GM12874 (cell line): ENCODE measurements around the gene ARL3.

ENCODE experiments used
- TF ChIP-seq, protein P1 (sequence below): IDR thresholded peaks from 2 replicates; pipeline ENCODE4 v1.5.1; 2011; ENCODE audit warnings: low read depth, mild to moderate bottlenecking, control low read depth, low read length, moderate library complexity; ENCODE audit not compliant: insufficient read depth

Gene ARL3

DNA sequence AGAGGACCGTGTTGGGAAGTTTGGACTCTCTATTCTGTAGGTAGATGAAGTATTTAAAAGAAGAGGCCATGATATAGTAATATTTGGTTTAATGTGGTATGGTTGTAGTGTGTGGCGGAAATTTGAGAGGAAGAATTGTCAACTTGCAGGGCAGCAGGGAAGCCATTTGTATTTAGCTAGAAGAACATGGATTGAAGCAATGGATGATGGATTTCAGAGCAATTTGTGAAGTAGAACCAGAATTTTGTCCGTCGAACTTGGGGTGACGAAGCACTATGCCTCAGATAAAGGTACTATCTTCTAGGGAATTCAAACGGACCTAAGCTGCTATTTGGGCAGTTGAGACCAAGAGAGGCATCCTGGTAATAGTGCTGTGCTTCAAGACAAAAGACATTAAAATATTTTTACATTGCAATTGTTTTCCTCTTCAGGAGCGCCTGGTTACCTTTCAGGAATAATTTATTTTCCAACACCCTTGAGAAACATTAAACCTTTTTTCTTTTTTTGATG lies 28.9 kb upstream of the ARL3 start:
- TF ChIP-seq, protein P1, sequence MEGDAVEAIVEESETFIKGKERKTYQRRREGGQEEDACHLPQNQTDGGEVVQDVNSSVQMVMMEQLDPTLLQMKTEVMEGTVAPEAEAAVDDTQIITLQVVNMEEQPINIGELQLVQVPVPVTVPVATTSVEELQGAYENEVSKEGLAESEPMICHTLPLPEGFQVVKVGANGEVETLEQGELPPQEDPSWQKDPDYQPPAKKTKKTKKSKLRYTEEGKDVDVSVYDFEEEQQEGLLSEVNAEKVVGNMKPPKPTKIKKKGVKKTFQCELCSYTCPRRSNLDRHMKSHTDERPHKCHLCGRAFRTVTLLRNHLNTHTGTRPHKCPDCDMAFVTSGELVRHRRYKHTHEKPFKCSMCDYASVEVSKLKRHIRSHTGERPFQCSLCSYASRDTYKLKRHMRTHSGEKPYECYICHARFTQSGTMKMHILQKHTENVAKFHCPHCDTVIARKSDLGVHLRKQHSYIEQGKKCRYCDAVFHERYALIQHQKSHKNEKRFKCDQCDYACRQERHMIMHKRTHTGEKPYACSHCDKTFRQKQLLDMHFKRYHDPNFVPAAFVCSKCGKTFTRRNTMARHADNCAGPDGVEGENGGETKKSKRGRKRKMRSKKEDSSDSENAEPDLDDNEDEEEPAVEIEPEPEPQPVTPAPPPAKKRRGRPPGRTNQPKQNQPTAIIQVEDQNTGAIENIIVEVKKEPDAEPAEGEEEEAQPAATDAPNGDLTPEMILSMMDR: no peak

DNA sequence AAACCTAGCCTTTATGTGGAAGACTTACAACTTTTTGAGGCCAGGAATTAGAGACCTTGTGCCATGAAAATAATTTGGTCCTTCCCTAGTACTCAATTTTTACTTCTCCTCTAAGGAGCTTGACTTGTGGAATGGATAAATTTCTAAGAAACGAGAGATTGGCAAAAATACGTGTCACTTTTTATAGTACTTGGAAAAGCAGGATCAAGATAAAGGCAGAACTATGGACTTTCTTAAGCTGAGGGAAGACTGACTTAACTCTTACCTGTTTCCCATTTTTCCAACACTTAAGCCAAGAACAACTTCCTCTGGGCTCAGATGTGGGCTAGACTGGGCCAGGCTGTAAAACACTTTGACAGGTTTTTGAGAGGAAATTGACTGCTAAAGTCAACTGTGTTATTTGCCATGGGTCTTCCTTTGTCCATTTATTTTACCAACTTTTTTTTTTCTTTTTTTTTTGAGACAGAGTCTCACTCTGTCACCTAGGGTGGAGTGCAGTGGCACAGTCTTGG lies 27.6 kb upstream of the ARL3 start:
- TF ChIP-seq, protein P1: no peak

DNA sequence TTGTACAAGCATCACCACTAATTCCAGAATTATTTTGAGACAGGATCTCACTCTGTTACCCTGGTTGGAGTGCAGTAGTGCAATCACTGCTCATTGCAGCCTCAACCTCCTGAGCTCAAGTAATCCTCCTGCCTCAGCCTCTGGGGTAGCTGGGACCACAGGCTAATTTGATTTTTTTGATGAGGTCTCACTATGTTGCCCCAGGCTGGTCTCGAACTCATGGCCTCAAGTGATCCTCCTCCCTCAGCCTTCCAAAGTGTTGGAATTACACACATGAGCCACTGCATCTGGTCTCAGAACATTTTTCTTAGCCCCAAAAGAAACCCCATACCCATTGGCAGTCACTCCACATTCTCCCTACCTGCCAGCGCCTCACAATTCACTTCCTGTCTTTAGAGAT lies 26.0 kb upstream of the ARL3 start:
- TF ChIP-seq, protein P1: no peak

DNA sequence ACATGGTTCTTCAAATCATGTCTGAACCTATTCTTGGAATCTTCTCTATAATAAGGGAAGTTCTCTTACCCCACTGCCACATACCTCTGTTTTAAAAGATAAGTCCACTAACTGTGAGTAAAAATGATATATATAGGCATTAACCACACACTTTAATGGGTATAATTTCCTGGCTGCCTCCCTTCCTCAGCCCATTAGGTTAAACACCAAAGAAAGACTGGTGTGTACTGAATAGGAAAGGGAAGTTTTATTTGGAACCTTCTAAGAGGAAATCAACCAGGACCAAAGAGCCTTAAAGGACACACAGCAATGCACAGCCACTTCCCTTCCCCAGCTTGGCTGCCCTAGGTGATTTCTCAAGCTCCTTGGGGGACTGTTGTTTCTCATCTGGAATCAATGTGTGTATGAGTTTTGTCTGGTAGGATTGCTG lies 24.5 kb upstream of the ARL3 start:
- TF ChIP-seq, protein P1: no peak

DNA sequence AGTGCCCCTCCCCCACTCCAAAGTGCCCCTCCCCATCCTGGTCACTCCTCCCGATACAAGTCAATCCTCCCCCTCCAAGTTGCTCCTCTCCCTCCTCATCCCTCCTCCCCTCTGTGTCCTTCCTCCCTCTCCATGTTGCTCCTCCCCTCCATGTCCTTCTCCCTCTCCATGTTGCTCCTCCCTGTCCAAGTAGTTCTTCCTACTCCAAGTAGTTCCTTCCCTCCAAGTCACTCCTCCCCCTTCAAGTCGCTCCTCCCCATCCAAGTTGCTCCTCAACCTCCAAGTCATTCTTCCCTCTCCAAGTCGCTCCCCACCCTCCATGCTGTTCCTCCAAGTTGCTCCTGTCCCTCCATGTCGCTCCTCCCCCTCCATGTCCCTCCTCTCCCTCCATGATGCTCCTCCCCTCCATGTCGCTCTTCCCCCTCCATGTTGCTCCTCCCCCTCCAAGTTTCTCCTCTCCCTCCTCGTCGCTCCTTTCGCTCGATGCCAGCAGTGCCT lies 20.9 kb upstream of the ARL3 start:
- TF ChIP-seq, protein P1: no peak

DNA sequence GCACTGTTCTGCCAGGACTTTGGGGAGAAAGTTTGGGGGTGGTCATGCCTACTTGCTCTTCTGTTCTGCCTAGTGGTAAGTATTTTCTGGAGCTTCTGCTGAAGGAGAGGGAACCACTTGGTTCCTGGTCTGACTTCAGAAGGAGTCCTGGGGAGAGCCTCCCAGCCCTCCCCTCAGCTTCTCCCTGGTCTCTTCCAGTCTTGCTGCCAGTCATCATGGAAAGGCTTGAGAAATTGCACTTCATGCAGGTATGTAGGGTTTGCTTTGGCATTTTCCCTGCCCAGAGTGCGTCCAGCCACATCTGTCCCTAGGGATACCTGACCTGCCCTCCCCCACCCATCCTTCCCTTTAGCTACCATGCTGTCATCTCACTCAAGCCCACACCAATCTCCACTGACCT lies 18.5 kb upstream of the ARL3 start:
- TF ChIP-seq, protein P1: no peak

DNA sequence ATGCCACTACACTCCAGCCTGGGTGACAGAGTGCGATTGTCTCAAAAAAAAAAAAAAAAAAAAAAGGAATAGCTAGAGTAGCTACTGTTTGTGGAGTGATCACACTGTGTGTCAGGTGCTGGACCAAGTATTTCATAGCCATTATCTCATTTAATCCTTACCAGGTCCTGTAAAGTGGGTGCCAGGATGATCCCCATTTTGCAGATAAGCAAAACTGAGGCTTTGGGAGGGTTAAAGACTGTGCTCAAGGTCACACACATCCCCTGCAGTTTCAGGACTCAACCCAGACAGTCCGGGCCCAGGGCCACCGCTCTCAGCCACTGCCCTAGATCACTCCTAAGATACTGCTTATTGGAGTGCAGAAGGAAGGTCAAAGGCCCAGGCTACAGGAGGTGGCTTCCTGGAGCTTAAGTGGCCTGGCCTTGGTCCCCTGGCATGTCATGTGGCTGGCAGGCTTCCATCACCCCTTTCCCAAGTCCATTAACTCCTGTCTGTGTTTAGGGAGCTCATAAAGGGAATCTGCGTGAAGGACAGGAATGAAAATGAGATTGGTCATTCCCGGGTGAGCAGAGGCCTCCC lies 17.1 kb upstream of the ARL3 start:
- TF ChIP-seq, protein P1: no peak
